GM19099 (cell line): ENCODE data around the gene FCGBP.

ENCODE experiments used
- POLR2A ChIP-seq: IDR thresholded peaks from 3 replicates; pipeline ENCODE4 v1.6.1; 2011; ENCODE audit warnings: low read depth; ENCODE audit not compliant: insufficient read length; ENCODE audit errors: extremely low read depth

The FCGBP gene

DNA sequence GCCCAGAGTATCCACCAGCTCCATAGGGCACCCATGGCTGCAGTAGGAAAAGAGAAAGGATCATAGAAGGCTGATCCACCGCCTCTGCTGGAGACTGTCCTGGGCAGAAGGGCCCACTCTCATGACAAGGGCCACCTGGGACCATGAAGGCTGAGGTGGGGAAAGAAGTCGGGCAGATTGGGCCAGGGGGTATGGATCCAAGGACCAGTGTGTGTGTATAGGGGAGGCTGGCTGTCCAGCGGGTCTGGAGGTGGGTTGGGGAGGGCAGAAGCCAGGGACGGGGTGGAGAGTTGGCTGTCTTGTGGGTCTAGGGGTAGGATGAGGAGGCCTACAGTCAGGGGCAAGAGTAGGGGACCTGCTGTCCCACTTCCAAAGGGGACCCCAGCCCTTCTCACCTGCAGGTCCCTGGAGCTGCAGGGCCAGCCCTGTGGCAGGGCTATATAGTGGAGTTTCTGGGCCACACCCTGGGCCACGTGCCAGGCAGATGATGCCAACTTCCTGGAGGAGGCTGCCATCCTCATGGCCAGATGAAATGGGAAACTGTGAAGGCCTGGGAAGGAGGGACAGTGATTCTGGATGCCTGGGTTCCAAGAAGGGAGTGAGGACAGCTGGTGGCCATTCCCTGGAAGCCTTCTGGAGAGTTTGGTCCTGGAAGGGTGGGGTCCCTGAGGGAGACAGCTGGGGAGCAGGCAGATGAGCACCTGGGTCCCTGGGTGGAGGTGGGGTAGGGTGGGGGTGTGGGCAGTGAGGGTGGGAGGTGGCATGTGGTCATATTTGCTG, at the start of gene FCGBP:
TSS of gene FCGBP (minus strand) at position 51 of the 780 bp plus-strand sequence.
- no peak for TF ChIP-seq POLR2A

- no peak for TF ChIP-seq POLR2A
Measured at GRCh38 chr19:39983695-39984300, 49.4 kb upstream of the FCGBP start.

GRCh38 chr19:39982883-39983282, 48.4 kb upstream of the FCGBP start:
- TF ChIP-seq POLR2A: no peak

- no peak for TF ChIP-seq POLR2A
Measured at GRCh38 chr19:39974377-39975155, 40.1 kb upstream of the FCGBP start.

- no peak for TF ChIP-seq POLR2A
Measured at GRCh38 chr19:39971380-39972035, 37.1 kb upstream of the FCGBP start.

DNA sequence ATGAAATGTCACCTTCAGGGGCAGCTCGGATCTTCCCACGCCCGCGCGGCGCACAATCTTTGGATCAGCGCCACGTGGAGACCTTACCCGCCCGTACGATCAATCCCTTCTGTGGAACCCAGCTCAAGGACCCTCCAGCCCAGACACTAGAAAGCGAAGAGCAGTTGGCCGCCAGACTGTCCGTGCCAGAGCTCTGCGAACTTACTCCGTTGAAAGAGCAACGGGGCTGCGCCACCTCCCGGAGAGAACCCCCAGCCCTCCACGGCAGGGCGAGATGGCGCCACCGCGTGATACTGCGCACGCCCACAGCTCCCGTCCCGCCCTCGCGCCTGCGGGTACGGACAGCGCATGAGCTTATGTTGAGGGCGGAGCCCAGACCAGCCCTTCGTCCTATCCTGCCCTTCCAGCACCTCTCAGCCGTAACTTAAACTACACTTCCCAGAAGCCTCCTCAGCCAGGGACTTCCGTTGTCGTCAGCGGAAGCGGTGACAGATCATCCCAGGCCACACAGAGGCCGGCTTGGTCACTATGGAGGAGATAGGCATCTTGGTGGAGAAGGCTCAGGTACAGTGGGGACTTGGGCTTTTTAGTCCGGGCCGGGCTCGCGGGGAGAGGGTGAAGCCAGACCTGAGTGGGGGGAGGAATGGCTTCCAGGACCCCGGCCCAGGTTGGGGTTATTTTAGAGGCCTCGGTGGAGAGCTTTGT, 36.4 kb upstream of the FCGBP start, which contains the start of gene PSMC4:
TSS of gene PSMC4 (plus strand) at position 491 of the 705 bp plus-strand sequence. CDS start at position 529, 38 bp downstream.
- peak; percentile 78 for TF ChIP-seq POLR2A

DNA sequence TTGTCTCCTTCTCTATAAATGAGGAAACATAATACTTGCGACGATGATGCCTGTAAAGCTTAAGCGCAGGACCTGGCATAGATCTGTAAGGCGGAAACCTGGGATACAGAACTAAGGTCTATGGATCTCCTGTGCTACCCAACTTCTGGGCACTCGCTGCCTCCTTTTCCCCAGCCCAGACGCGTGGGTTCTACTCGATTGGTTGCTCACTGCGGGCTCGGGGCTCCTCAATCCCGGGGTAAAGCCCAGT, 35.9 kb upstream of the FCGBP start:
- no peak for TF ChIP-seq POLR2A

DNA sequence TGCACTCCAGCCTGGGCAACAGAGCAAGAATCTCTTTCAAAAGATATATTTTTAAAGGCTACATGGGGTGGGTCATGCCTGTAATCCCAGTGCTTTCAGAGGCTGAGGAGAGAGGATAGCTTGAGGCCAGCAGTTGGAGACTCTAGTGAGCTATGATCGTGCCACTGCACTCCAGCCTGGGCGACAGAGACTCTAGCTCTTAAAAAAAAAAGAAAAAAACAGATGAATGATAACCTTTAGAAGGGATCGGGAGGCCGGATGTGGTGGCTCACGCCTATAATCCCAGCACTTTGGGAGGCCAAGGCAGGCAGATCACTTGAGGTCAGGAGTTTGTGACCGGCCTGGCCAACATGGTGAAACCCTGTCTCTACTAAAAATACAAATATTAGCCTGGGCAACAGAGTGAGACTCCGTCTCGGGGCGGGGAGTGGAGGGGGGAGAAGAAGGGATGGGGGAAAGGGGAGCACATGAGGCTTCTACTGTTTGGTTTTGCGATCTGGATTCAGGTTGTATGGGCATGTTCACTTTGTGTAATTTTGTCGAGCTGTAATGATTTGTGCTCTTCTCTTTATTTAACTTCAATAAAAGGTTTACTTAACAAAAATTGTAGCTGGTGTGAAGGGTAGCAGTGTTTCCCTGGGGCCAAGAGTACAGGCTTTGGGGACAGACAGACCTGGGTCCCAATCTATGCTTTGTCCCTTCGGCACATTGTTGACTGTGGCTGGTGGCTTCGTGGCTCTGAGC, 35.4 kb upstream of the FCGBP start:
- TF ChIP-seq POLR2A: no peak

DNA sequence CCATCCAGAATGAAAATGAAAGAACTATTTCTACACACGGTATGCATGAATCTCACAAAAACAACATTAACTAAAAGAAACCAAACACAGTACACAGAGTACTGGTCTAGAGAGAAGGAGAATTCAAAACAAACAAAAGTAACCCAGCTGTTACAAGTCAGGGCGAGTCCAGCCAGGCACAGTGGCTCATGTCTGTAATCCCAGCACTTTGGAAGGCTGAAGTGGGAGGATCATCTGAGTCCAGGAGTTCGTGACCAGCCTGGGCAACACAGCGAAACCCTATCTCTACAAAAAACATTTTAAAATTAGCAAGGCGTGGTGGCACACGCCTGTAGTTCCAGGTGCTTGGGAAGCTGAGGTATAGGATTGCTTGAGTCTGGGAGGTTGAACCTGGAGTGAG, 34.8 kb upstream of the FCGBP start:
- no peak for TF ChIP-seq POLR2A

DNA sequence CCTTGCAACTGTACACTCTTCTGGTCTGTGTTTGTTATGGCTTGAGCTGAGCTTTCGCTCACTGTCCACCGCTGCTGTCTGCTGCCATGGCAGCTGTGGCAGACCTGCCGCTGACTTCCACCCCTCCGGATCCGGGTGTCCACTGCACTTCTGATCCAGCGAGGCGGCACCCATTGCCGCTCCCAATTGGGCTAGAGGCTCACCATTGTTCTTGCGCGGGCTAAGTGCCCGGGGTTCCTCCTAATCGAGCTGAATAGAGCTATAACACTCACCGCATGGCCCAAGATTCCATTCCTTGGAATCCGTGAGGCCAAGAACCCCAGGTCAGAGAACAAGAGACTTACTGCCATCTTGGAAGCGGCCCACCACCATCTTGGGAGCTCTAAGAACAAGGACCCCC, 34.4 kb upstream of the FCGBP start:
- TF ChIP-seq POLR2A: no peak

GRCh38 chr19:39967561-39967960, 33.1 kb upstream of the FCGBP start:
- TF ChIP-seq POLR2A: no peak

DNA sequence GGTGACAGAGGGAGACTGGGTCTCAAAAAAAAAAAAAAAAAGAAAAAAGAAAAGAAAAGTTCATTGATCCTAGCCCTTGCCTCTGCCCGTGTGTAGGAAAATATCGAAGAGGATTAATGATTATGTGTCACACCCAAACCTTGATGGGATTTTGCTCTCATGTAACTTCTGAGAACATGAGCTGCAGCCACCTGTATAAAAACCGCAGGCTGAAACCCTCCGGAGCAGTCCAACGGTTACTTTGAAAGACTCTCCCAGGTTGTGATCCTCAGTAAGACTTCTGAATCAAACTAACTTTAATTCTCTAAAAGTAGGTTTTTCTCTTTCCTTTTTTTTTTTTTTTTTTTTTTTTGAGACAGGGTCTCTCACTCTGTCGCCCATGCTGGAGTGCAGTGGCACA, 32.2 kb upstream of the FCGBP start:
- TF ChIP-seq POLR2A: no peak

GRCh38 chr19:39963898-39964297, 29.5 kb upstream of the FCGBP start:
- TF ChIP-seq POLR2A: no peak

DNA sequence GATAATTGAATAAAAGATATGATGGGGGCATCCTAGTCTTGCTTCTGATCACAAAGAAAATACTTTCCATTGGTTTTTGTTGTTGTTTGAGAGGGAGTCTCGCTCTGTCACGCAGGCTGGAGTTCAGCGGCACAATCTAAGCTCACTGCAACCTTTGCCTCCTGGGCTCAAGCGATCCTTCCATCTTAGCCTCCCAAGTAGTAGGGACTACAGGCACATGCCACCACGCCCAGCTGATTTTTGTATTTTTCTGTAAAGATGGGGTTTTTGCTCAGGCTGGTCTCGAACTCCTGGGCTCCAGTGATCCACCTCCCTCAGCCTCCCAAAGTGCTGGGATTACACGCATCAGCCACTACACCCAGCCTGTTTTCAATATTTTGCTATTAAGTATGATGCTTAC, 19.5 kb upstream of the FCGBP start:
- no peak for TF ChIP-seq POLR2A
